Body of pancreas (tissue), 4 donors: ENCODE data around the gene GTSF1L. TPM values are rescaled to one million over a fixed set of nuclear protein-coding genes. Genes with fewer than 3 reads are reported as not detected.

Experiments
- ATAC-seq: fragments of 150-250 bp; one replicate; pipeline ENCODE4 v1.9.1; 2016
- DNase-seq, 4 donors: peaks; one replicate each; pipeline ENCODE4 v3.0.0-alpha.2; 2019
- H3K27ac ChIP-seq, 4 donors: fragments of 200-600 bp; sonication (generic); 1 replicate in 3 of 4; 2 replicates in 1 of 4; pipeline versions ENCODE4 v1.5.1 to v1.6.1; 2016 to 2019; ENCODE audit warnings: mild to moderate bottlenecking in 1 of 4, mixed read lengths in 1 of 4, moderate library complexity in 1 of 4
- H3K27me3 ChIP-seq, 2 donors: fragments of 200-600 bp; sonication (generic); one replicate each; pipeline ENCODE4 v1.6.0; 2016; ENCODE audit warnings: mild to moderate bottlenecking in 1 of 2
- H3K36me3 ChIP-seq, 2 donors: fragments of 200-600 bp; sonication (generic); replicated peaks in 1 of 2; 2 replicates each; pipeline ENCODE4 v1.5.1; 2016; ENCODE audit warnings: low read depth in 2 of 2; ENCODE audit not compliant: insufficient read depth in 1 of 2
- H3K4me1 ChIP-seq: fragments of 200-600 bp; sonication (generic); one replicate; pipeline ENCODE4 v1.6.0; 2016
- H3K4me3 ChIP-seq, 2 donors: fragments of 200-600 bp; sonication (generic); 1 replicate in 1 of 2; 2 replicates in 1 of 2; pipeline ENCODE4 v1.5.1; 2016 to 2019
- H3K9me3 ChIP-seq, 3 donors: fragments of 200-600 bp; sonication (generic); 1 replicate in 2 of 3; 2 replicates in 1 of 3; pipeline ENCODE4 v1.5.1; 2016
- POLR2A ChIP-seq, 3 donors: fragments of 450-650 bp; IDR thresholded peaks; one replicate each; pipeline ENCODE4 v1.6.1; 2016; ENCODE audit warnings: antibody characterized with exemption in 3 of 3, mild to moderate bottlenecking in 2 of 3
- WGBS, 2 donors: methylation state at CpG; one replicate each; pipeline ENCODE4 v1.1.5; 2017; 5-methylcytosine and 5-hydroxymethylcytosine counted together
- intact Hi-C: fragments of 100-400 bp; cut with DNase I; formaldehyde crosslinking; loops from one replicate; pipeline ENCODE4 v1.15.1; 2023
- total RNA-seq, 2 donors: library from RNA; depleted of rRNA; stranded (reverse); fragments of >200 nt; gene quantifications; one replicate each; pipeline ENCODE4 v1.1.0, GENCODE V29; 2016
- TF ChIP-seq, protein P1 (sequence below), 7 experiments: fragments of 450-650 bp in 4 of 7; fragments of 200-600 bp in 3 of 7; sonication (generic) in 3 of 7; IDR thresholded peaks; one replicate each; pipeline ENCODE4 v1.5.1; 2016 to 2019; ENCODE audit warnings: antibody characterized with exemption in 7 of 7

The GTSF1L gene
- total RNA-seq, 2 donors from 2014 or later, result not detected

DNA sequence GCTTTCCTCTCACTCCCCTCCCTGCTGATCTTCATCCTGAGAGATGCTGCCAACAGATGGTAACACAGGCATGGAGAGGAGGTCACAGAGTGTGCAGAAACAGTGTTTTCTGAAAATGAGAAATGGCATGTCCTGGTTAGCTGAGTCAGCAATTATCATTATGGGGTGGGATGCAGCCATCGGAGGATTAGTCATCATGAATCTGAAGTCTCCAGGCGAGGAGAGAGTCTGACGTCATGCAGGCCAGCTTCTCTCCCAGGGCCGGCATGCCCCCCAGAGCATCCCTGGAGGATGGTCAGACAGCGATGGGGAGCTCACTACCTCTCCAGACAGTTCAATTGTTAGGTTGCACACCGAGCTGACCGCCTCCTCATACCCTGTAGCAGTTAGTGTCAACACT lies 4.7 kb upstream of the GTSF1L start:
- ATAC-seq, result no peak
- TF ChIP-seq, protein P1, sequence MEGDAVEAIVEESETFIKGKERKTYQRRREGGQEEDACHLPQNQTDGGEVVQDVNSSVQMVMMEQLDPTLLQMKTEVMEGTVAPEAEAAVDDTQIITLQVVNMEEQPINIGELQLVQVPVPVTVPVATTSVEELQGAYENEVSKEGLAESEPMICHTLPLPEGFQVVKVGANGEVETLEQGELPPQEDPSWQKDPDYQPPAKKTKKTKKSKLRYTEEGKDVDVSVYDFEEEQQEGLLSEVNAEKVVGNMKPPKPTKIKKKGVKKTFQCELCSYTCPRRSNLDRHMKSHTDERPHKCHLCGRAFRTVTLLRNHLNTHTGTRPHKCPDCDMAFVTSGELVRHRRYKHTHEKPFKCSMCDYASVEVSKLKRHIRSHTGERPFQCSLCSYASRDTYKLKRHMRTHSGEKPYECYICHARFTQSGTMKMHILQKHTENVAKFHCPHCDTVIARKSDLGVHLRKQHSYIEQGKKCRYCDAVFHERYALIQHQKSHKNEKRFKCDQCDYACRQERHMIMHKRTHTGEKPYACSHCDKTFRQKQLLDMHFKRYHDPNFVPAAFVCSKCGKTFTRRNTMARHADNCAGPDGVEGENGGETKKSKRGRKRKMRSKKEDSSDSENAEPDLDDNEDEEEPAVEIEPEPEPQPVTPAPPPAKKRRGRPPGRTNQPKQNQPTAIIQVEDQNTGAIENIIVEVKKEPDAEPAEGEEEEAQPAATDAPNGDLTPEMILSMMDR (IDR thresholded peaks at IDR 0.05), result no peak
- TF ChIP-seq POLR2A (IDR thresholded peaks at IDR 0.05), result no peak
- Histone ChIP-seq H3K4me1 (no peaks in the 10 kb centered on the region), H3K27me3 (no peaks in the 10 kb centered on the region), H3K9me3 (no peaks in the 10 kb centered on the region), H3K27ac (no peak overlapping the region), H3K36me3 (no peaks in the 10 kb centered on the region), H3K4me3 (no peak overlapping the region)
- WGBS, 2 donors, result 50 to 65% methylated on average over 1 to 7 of the region's 7 CpGs
- DNase-seq, result no peak
- intact Hi-C loops, result no loop called here

DNA sequence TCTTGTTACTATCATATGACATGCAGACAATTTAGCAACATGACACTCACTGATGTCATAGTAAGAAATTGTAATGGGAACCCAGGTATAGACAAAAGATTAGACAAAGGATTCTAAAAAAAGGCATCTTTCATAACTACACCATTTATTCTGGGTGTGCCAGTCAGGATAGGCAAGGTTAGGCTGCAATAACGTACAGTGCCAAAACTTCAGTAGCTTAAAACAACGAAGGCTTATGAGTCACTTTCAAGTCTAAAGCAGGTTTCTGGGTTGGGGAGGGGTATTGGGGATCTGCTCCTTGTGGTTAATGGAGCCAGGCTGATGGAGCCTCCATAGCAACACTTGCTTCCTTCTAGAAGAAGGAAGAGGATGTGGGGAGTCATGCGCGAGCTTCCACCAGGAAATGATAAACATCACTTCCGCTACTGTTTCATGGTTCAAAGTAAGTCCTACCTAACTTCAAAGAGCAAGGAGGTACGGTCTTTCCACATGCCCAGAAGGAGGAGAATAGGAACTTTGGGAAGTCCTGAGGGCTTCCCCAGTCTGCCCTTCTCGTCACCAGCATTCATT lies 2.0 kb upstream of the GTSF1L start:
- no peak overlapping the region for H3K27ac ChIP-seq
- no peaks in the 10 kb centered on the region for H3K36me3 ChIP-seq
- ATAC-seq (no peak), DNase-seq (no peak)
- no peaks in the 10 kb centered on the region for H3K4me1 ChIP-seq
- TF ChIP-seq POLR2A (IDR thresholded peaks at IDR 0.05), result no peak
- TF ChIP-seq, protein P1 (IDR thresholded peaks at IDR 0.05), result no peak
- no peaks in the 10 kb centered on the region for H3K27me3 ChIP-seq
- H3K4me3 ChIP-seq, result no peak overlapping the region
- no peaks in the 10 kb centered on the region for H3K9me3 ChIP-seq
- WGBS, 2 donors, result 63 to 91% methylated on average over 7 of the region's 7 CpGs
- intact Hi-C loops, result no loop called here

DNA sequence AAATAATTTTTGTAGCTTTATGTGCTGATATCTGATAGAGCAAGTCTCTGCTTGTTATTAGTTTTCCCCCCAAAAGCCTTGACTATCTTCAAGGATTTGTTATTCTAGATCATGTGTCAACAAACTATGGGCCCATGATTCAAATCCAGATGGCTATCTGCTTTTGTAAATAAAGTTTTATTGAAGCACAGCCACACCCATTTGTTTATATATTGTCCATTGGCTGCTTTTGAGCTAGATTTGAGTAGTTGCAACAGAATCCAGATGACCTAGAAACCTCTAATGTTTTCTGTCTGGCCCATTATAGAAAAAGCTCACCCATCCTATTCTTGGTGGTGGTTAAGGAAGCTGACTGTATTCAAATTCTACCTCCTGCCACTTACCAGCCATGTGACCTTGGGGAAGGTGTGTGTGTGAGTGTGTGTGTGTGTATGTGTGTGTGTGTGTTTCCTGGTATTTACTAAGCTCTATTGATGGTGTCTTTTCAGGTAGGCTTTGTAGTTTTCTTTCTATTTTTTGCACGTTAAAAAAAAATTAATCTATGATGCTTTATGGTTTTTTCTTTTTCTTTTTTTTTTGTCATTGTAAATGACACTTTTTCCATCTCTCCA lies 1.3 kb upstream of the GTSF1L start:
- no peak overlapping the region for H3K27ac ChIP-seq
- H3K9me3 ChIP-seq, result no peaks in the 10 kb centered on the region
- H3K36me3 ChIP-seq, result no peaks in the 10 kb centered on the region
- H3K27me3 ChIP-seq, result no peaks in the 10 kb centered on the region
- TF ChIP-seq POLR2A (IDR thresholded peaks at IDR 0.05), result no peak
- TF ChIP-seq, protein P1 (IDR thresholded peaks at IDR 0.05), result no peak
- no peak for ATAC-seq
- intact Hi-C loops, result no loop called here
- WGBS, 2 donors, result 41 to 67% methylated on average over 1 of the region's 1 CpG
- H3K4me1 ChIP-seq, result no peaks in the 10 kb centered on the region
- no peak overlapping the region for H3K4me3 ChIP-seq
- no peak for DNase-seq

- H3K27ac ChIP-seq, result no peak overlapping the region
- no peaks in the 10 kb centered on the region for H3K9me3 ChIP-seq
- no peak for ATAC-seq
- no peaks in the 10 kb centered on the region for H3K27me3 ChIP-seq
- no peaks in the 10 kb centered on the region for H3K4me1 ChIP-seq
- DNase-seq, result no peak
- intact Hi-C loops, result no loop called here
- no peaks in the 10 kb centered on the region for H3K36me3 ChIP-seq
- WGBS, 2 donors, result 78 to 87% methylated on average over 9 to 10 of the region's 10 CpGs
- no peak overlapping the region for H3K4me3 ChIP-seq
- TF ChIP-seq, protein P1 (IDR thresholded peaks at IDR 0.05), result no peak
- no peak for TF ChIP-seq POLR2A (IDR thresholded peaks at IDR 0.05)
Measured at GRCh38 chr20:43726333-43726732, 469 bp downstream of the GTSF1L start.

GRCh38 chr20:43725666-43726065 lies 1.1 kb downstream of the GTSF1L start:
- no peak for TF ChIP-seq POLR2A (IDR thresholded peaks at IDR 0.05)
- TF ChIP-seq, protein P1 (IDR thresholded peaks at IDR 0.05), result no peak
- DNase-seq (no peak), ATAC-seq (no peak)
- no peak overlapping the region for H3K4me3 ChIP-seq
- no peaks in the 10 kb centered on the region for H3K36me3 ChIP-seq
- H3K4me1 ChIP-seq, result no peaks in the 10 kb centered on the region
- intact Hi-C loops, result no loop called here
- H3K9me3 ChIP-seq, result no peaks in the 10 kb centered on the region
- H3K27ac ChIP-seq, result no peak overlapping the region
- no peaks in the 10 kb centered on the region for H3K27me3 ChIP-seq
- WGBS, 2 donors, result 96 to 100% methylated on average over 2 of the region's 2 CpGs
